Smooth muscle cell (in vitro differentiated cells): Measurements from ENCODE around the gene COP1. TPM values are rescaled to one million over a fixed set of nuclear protein-coding genes. Genes with fewer than 3 reads are reported as not detected.
"Not testable (repeated sequence)": the region's sequence is repeated elsewhere in the genome, so short reads cannot be mapped to it uniquely, and the experiment has no call there.

Source experiments
- DNase-seq: peaks from one replicate; lab custom pipeline; 2025; ENCODE audit not compliant: unreplicated experiment; lab: John Stamatoyannopoulos, UW
- H2AFZ ChIP-seq: fragments of 200-600 bp; sonication (generic); 2 replicates; pipeline ENCODE4 v1.6.0; 2016; ENCODE audit warnings: antibody characterized with exemption, low read depth, mild to moderate bottlenecking
- H3F3A ChIP-seq: fragments of 200-600 bp; sonication (generic); 2 replicates; pipeline ENCODE4 v1.6.0; 2017; ENCODE audit warnings: antibody characterized with exemption, low read depth
- H3K27ac ChIP-seq: fragments of 200-600 bp; sonication (generic); 2 replicates; pipeline ENCODE4 v1.5.1; 2016; ENCODE audit warnings: low read depth, mild to moderate bottlenecking
- H3K27me3 ChIP-seq: fragments of 200-600 bp; sonication (generic); 2 replicates; pipeline ENCODE4 v1.6.1; 2016; ENCODE audit warnings: low read depth, mild to moderate bottlenecking
- H3K36me3 ChIP-seq: fragments of 200-600 bp; sonication (generic); 2 replicates; pipeline ENCODE4 v1.5.1; 2016; ENCODE audit warnings: low read depth
- H3K4me1 ChIP-seq: fragments of 200-600 bp; sonication (generic); 2 replicates; pipeline ENCODE4 v1.5.1; 2016; ENCODE audit warnings: low read depth
- H3K4me2 ChIP-seq: fragments of 200-600 bp; sonication (generic); 2 replicates; pipeline ENCODE4 v1.6.0; 2016; ENCODE audit warnings: mild to moderate bottlenecking
- H3K4me3 ChIP-seq: fragments of 200-600 bp; sonication (generic); 2 replicates; pipeline ENCODE4 v1.5.1; 2016; ENCODE audit warnings: mild to moderate bottlenecking
- H3K79me2 ChIP-seq: fragments of 200-600 bp; sonication (generic); 2 replicates; pipeline ENCODE4 v1.6.0; 2016; ENCODE audit warnings: low read depth, mild to moderate bottlenecking
- H3K9ac ChIP-seq: fragments of 200-600 bp; sonication (generic); 2 replicates; pipeline ENCODE4 v1.6.0; 2016; ENCODE audit warnings: low read depth
- H3K9me3 ChIP-seq: fragments of 200-600 bp; sonication (generic); replicated peaks from 2 replicates; pipeline ENCODE4 v1.5.1; 2016; ENCODE audit warnings: low read depth
- H4K20me1 ChIP-seq: fragments of 200-600 bp; sonication (generic); 2 replicates; pipeline ENCODE4 v1.6.0; 2016; ENCODE audit warnings: low read depth
- CTCF ChIP-seq: fragments of 200-600 bp; sonication (generic); IDR thresholded peaks from 2 replicates; pipeline ENCODE4 v1.5.1; 2017; ENCODE audit warnings: borderline replicate concordance, mild to moderate bottlenecking, antibody characterized with exemption; ENCODE audit not compliant: insufficient read depth, poor library complexity, severe bottlenecking
- WGBS: methylation state at CpG from one replicate; pipeline ENCODE4 v1.1.7; 2016; ENCODE audit warnings: low lambda C conversion rate; 5-methylcytosine and 5-hydroxymethylcytosine counted together
- polyA plus RNA-seq: library from polyadenylated mRNA; unstranded; fragments of >200 nt; fragmentation: Nextera tagmentation; extraction: Ambion mirVana; gene quantifications from 2 replicates; pipeline ENCODE4 v1.2.1, GENCODE V29; 2016
- total RNA-seq: library from RNA; depleted of rRNA; stranded (reverse); fragments of >200 nt; gene quantifications from 2 replicates; pipeline ENCODE4 v1.2.3, GENCODE V29; 2014

The COP1 gene
- total and polyA plus RNA-seq, 2 experiments from 2014 or later: 44.8 to 68.2 TPM

DNA sequence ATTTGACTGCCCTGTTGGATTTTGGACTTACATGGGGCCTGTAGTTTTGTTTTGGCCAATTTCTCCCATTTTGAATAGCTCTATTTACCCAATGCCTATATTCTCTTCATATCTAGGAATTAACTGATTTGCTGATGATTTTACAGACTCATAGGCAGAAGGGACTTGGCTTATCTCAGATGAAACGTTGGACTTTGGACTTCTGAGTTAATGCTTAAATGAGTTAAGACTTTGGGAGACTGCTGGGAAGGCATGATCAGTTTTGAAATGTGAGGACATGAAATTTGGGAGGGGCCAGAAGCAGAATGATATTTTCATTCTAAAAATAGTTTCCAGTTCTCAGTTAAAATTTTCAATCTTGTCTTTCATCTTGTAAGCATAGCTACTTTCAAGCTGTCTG is 222.3 kb downstream of the COP1 start:
- H2AFZ ChIP-seq: no peak overlapping the region
- H3K27me3 ChIP-seq: no peaks in the 10 kb centered on the region
- no peak overlapping the region for H3K4me2 ChIP-seq
- peaks cover 12% of the 10 kb centered on the region for H3K9me3 ChIP-seq
- H3K9ac ChIP-seq: no peak overlapping the region
- H3K4me3 ChIP-seq: no peak overlapping the region
- no peaks in the 10 kb centered on the region for H3F3A ChIP-seq
- H3K4me1 ChIP-seq: no peaks in the 10 kb centered on the region
- H3K27ac ChIP-seq: no peak overlapping the region
- no peak for TF ChIP-seq CTCF
- no peaks in the 10 kb centered on the region for H4K20me1 ChIP-seq
- peaks cover 71% of the 10 kb centered on the region for H3K36me3 ChIP-seq
- WGBS: 98% methylated on average over 1 of the region's 1 CpG
- no peak for DNase-seq
- H3K79me2 ChIP-seq: no peaks in the 10 kb centered on the region

GRCh38 chr1:175984057-175984812 is 222.9 kb downstream of the COP1 start:
- H3K36me3 ChIP-seq: peaks cover 71% of the 10 kb centered on the region

GRCh38 chr1:175983363-175983762 is 223.7 kb downstream of the COP1 start:
- Histone ChIP-seq H3K36me3 (peaks cover 66% of the 10 kb centered on the region), H3K9me3 (peaks cover 12% of the 10 kb centered on the region)
- not testable (repeated sequence) for H3K9ac ChIP-seq, H3K4me2 ChIP-seq, H3K4me3 ChIP-seq, H3K4me1 ChIP-seq, H2AFZ ChIP-seq, H3K27me3 ChIP-seq, H3K27ac ChIP-seq, H3K79me2 ChIP-seq, DNase-seq, H3F3A ChIP-seq, H4K20me1 ChIP-seq
- 98% methylated on average over 2 of the region's 2 CpGs for WGBS

More at GRCh38 chr1:175984057-175984812, 222.9 kb downstream of the COP1 start:
- Histone ChIP-seq H3K4me1 (no peaks in the 10 kb centered on the region), H2AFZ (no peak overlapping the region), H3K79me2 (no peaks in the 10 kb centered on the region), H3K9ac (no peak overlapping the region), H3K27ac (no peak overlapping the region), H3K27me3 (no peaks in the 10 kb centered on the region), H3K9me3 (peaks cover 12% of the 10 kb centered on the region), H3F3A (no peaks in the 10 kb centered on the region), H4K20me1 (no peaks in the 10 kb centered on the region), H3K4me2 (no peak overlapping the region), H3K4me3 (no peak overlapping the region)
- DNase-seq: no peak
- no peak for TF ChIP-seq CTCF
- 97% methylated on average over 12 of the region's 12 CpGs for WGBS

GRCh38 chr1:175981128-175981527 is 226.0 kb downstream of the COP1 start:
- no peak for DNase-seq
- Histone ChIP-seq H3F3A (no peaks in the 10 kb centered on the region), H3K9ac (no peak overlapping the region), H2AFZ (no peak overlapping the region), H3K27me3 (no peaks in the 10 kb centered on the region), H4K20me1 (peaks cover 14% of the 10 kb centered on the region), H3K4me1 (peaks cover 3% of the 10 kb centered on the region), H3K4me3 (no peak overlapping the region), H3K9me3 (peaks cover 12% of the 10 kb centered on the region), H3K79me2 (no peaks in the 10 kb centered on the region), H3K4me2 (no peak overlapping the region), H3K27ac (no peak overlapping the region), H3K36me3 (peaks cover 50% of the 10 kb centered on the region)
- no peak for TF ChIP-seq CTCF
